Left lung (tissue), 10 donors: Measurements from ENCODE around the gene HS3ST6. TPM values are rescaled to one million over a fixed set of nuclear protein-coding genes. Genes with fewer than 3 reads are reported as not detected.
"Not testable (repeated sequence)": the region's sequence is repeated elsewhere in the genome, so short reads cannot be mapped to it uniquely, and the experiment has no call there.

ENCODE experiments used
- ATAC-seq: fragments of 200-7000 bp; cut with Tn5 transposase; one replicate; pipeline ENCODE4 v1.9.1; 2020; ENCODE audit warnings: moderate library complexity
- DNase-seq, 4 donors: peaks; one replicate each; pipeline ENCODE4 v3.0.0-alpha.2; 2013 to 2020
- H3K27ac ChIP-seq, 2 donors: fragments of 200-600 bp; sonication (generic) in 1 of 2; one replicate each; pipeline versions ENCODE4 v1.5.0 to v1.8.0; 2020 to 2021
- H3K27me3 ChIP-seq, 2 donors: fragments of 200-600 bp; sonication (generic) in 1 of 2; one replicate each; pipeline versions ENCODE4 v1.5.0 to v1.8.0; 2020 to 2021
- H3K36me3 ChIP-seq, 2 donors: fragments of 200-600 bp; sonication (generic) in 1 of 2; one replicate each; pipeline versions ENCODE4 v1.5.0 to v1.8.0; 2020 to 2021
- H3K4me1 ChIP-seq, 2 donors: fragments of 200-600 bp; one replicate each; pipeline ENCODE4 v1.8.0; 2021
- H3K4me3 ChIP-seq, 2 donors: fragments of 200-600 bp; sonication (generic) in 1 of 2; one replicate each; pipeline versions ENCODE4 v1.5.0 to v1.8.0; 2020 to 2021; ENCODE audit warnings: mild to moderate bottlenecking in 1 of 2
- H3K9me3 ChIP-seq, 2 donors: fragments of 200-600 bp; sonication (generic) in 1 of 2; one replicate each; pipeline versions ENCODE4 v1.5.0 to v1.8.0; 2020 to 2021
- CTCF ChIP-seq, 2 donors: fragments of 200-600 bp; sonication (generic) in 1 of 2; IDR thresholded peaks; one replicate each; pipeline versions ENCODE4 v1.5.0 to v1.8.0; 2021; ENCODE audit warnings: antibody characterized with exemption in 2 of 2
- intact Hi-C, 2 donors: fragments of 100-400 bp; cut with DNase I; formaldehyde crosslinking; loops; one replicate each; pipeline versions ENCODE4 v1.11.2 to v1.14.2; 2022
- polyA plus RNA-seq, 6 donors: library from polyadenylated mRNA; unstranded; fragments of 120-200 nt; gene quantifications; one replicate each; pipeline ENCODE4 v1.2.1, GENCODE V29; 2013; ENCODE audit not compliant: insufficient read length in 6 of 6
- total RNA-seq, 2 donors: library from RNA; stranded (reverse); fragmentation: NEBNext Ultra II Directional; extraction: Animal tissue kit (Norgen Biotek cat#: 25700); gene quantifications; one replicate each; pipeline ENCODE4 v1.2.1, GENCODE V29; 2021
- donor health status: DM: no; HTN: yes; CAD: no.
- donor health status: DM: no; HTN: no; CAD: no.

Gene HS3ST6
- total and polyA plus RNA-seq, 8 donors = 0.13 to 1.4 (median 0.18) TPM; not detected in 4

GRCh38 chr16:1963806-1964505 is 45.7 kb upstream of the HS3ST6 start:
- Histone ChIP-seq H3K4me3 (peak overlapping the region; percentile 90 to 95), H3K4me1 (peaks cover 28 to 61% of the 10 kb centered on the region in 2 donors), H3K36me3 (peaks cover 0 to 29% of the 10 kb centered on the region in 2 donors), H3K27ac (peak overlapping the region; percentile 93 to 97), H3K27me3 (no peaks in the 10 kb centered on the region), H3K9me3 (no peaks in the 10 kb centered on the region)
- ATAC-seq = peak; percentile 42
- no peak for DNase-seq
- intact Hi-C loops = no loop called here
- no peak for TF ChIP-seq CTCF (IDR thresholded peaks at IDR 0.05)

- peak in 1 of 4 donors; percentile 73 for DNase-seq
- H3K27ac ChIP-seq, H3K27me3 ChIP-seq, H3K9me3 ChIP-seq, ATAC-seq, intact Hi-C loops: not testable (repeated sequence)
- H3K36me3 ChIP-seq = peaks cover 0 to 29% of the 10 kb centered on the region in 2 donors
- peak overlapping the region in 1 of 2 donors; percentile 90 for H3K4me3 ChIP-seq
- peaks cover 30 to 65% of the 10 kb centered on the region in 2 donors for H3K4me1 ChIP-seq
These were observed 44.2 kb upstream of the HS3ST6 start for GRCh38 chr16:1962161-1963153.

GRCh38 chr16:1961651-1962067 is 43.4 kb upstream of the HS3ST6 start:
- Histone ChIP-seq H3K27me3 (no peaks in the 10 kb centered on the region), H3K4me3 (peak overlapping the region in 1 of 2 donors; percentile 90), H3K9me3 (no peaks in the 10 kb centered on the region), H3K36me3 (peaks cover 0 to 29% of the 10 kb centered on the region in 2 donors), H3K4me1 (peaks cover 30 to 61% of the 10 kb centered on the region in 2 donors), H3K27ac (no peak overlapping the region)
- no peak for DNase-seq
- ATAC-seq = no peak
- TF ChIP-seq CTCF (IDR thresholded peaks at IDR 0.05) = no peak
- intact Hi-C loops = no loop called here

- Histone ChIP-seq H3K27ac (peak overlapping the region in 1 of 2 donors; percentile 84), H3K4me3 (peak overlapping the region in 1 of 2 donors; percentile 90), H3K4me1 (peaks cover 29 to 55% of the 10 kb centered on the region in 2 donors), H3K36me3 (peaks cover 0 to 29% of the 10 kb centered on the region in 2 donors), H3K27me3 (no peaks in the 10 kb centered on the region), H3K9me3 (no peaks in the 10 kb centered on the region)
- DNase-seq (no peak), ATAC-seq (no peak)
- TF ChIP-seq CTCF (IDR thresholded peaks at IDR 0.05) = no peak
- intact Hi-C loops = no loop called here
These were observed 42.7 kb upstream of the HS3ST6 start for GRCh38 chr16:1960665-1961630.
